Measurements from ENCODE around the gene TCEA2. TPM values are rescaled to one million over a fixed set of nuclear protein-coding genes. Genes with fewer than 3 reads are reported as not detected.

TCEA2 gene
- total RNA-seq, 1 experiment from 2014 or later, result 38.5 TPM

DNA sequence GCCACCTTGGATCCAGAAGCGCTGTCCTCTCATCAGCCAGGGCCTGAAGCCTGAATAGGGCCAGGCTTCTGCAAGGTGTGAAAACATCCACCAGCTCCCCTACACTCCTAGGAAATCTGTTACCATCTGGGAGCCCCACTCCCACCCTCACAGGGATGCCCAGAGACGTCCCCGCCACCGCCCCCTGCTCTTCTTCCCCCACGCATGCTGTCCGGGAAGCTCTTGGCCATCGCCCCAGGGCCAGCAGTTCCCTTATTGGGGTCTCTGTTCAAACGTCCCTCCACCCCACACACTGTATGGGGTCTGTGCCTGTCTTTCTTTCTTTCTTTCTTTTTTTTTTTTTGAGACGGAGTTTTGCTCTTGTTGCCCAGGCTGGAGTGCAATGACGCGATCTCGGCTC, 12.6 kb downstream of the TCEA2 start:
- in situ Hi-C loops (cut with HindIII; ENCODE audit: low pct_unique_long_range_greater_than_20kb, low sequenced_read_pairs), result no loop called here
- no peak for TF ChIP-seq POLR2AphosphoS5 (IDR thresholded peaks at IDR 0.05; ENCODE audit: low read depth, low read length)
- no peak for TF ChIP-seq SIN3A (IDR thresholded peaks at IDR 0.05; ENCODE audit: borderline replicate concordance, insufficient read depth, low read depth, low read length)
- TF ChIP-seq REST (IDR thresholded peaks at IDR 0.05; ENCODE audit: insufficient read depth in 1 of 2, low read depth in 2 of 2, low read length in 1 of 2), result no peak
- TF ChIP-seq, protein P1, sequence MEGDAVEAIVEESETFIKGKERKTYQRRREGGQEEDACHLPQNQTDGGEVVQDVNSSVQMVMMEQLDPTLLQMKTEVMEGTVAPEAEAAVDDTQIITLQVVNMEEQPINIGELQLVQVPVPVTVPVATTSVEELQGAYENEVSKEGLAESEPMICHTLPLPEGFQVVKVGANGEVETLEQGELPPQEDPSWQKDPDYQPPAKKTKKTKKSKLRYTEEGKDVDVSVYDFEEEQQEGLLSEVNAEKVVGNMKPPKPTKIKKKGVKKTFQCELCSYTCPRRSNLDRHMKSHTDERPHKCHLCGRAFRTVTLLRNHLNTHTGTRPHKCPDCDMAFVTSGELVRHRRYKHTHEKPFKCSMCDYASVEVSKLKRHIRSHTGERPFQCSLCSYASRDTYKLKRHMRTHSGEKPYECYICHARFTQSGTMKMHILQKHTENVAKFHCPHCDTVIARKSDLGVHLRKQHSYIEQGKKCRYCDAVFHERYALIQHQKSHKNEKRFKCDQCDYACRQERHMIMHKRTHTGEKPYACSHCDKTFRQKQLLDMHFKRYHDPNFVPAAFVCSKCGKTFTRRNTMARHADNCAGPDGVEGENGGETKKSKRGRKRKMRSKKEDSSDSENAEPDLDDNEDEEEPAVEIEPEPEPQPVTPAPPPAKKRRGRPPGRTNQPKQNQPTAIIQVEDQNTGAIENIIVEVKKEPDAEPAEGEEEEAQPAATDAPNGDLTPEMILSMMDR (IDR thresholded peaks at IDR 0.05), result no peak
- TF ChIP-seq TCF7L2 (IDR thresholded peaks at IDR 0.05; ENCODE audit: low read depth, low read length), result no peak
- no peaks in the 10 kb centered on the region for H3K27me3 ChIP-seq (ENCODE audit: control insufficient read depth, insufficient read depth, low read length)
- no peak for ATAC-seq
- no peak for DNase-seq (ENCODE audit: low read depth, low spot score)
- CTCF ChIA-PET, result no interaction called here
- H3K4me3 ChIP-seq (ENCODE audit: low read depth in 2 of 2, low read length in 2 of 2), result no peak overlapping the region
- H3K36me3 ChIP-seq (ENCODE audit: control insufficient read depth, insufficient read depth, low read length), result no peaks in the 10 kb centered on the region
- POLR2A ChIA-PET, result no interaction called here
- no peaks in the 10 kb centered on the region for H3K9me3 ChIP-seq (ENCODE audit: control insufficient read depth, insufficient read depth, low read depth, low read length)
- H3K27ac ChIP-seq (ENCODE audit: low read length), result no peak overlapping the region
- intact Hi-C loops (cut with micrococcal nuclease; ENCODE audit: unreplicated experiment), result no loop called here
- BruUV-seq (replicated peaks), result no TSS peak
- H3K4me1 ChIP-seq (ENCODE audit: control insufficient read depth, insufficient read depth, low read length), result peaks cover 15% of the 10 kb centered on the region

- BruUV-seq (replicated peaks), result no TSS peak
- DNase-seq (ENCODE audit: low read depth, low spot score) (no peak), ATAC-seq (no peak)
- TF ChIP-seq REST (IDR thresholded peaks at IDR 0.05; ENCODE audit: insufficient read depth in 1 of 2, low read depth in 2 of 2, low read length in 1 of 2), result no peak
- TF ChIP-seq POLR2AphosphoS5 (IDR thresholded peaks at IDR 0.05; ENCODE audit: low read depth, low read length), result no peak
- no peak for TF ChIP-seq SIN3A (IDR thresholded peaks at IDR 0.05; ENCODE audit: borderline replicate concordance, insufficient read depth, low read depth, low read length)
- Histone ChIP-seq H3K36me3 (ENCODE audit: control insufficient read depth, insufficient read depth, low read length) (no peaks in the 10 kb centered on the region), H3K4me3 (ENCODE audit: low read depth in 2 of 2, low read length in 2 of 2) (no peak overlapping the region), H3K27ac (ENCODE audit: low read length) (no peak overlapping the region), H3K9me3 (ENCODE audit: control insufficient read depth, insufficient read depth, low read depth, low read length) (no peaks in the 10 kb centered on the region), H3K27me3 (ENCODE audit: control insufficient read depth, insufficient read depth, low read length) (no peaks in the 10 kb centered on the region), H3K4me1 (ENCODE audit: control insufficient read depth, insufficient read depth, low read length) (peaks cover 18% of the 10 kb centered on the region)
- in situ Hi-C loops (cut with HindIII; ENCODE audit: low pct_unique_long_range_greater_than_20kb, low sequenced_read_pairs), result no loop called here
- ChIA-PET POLR2A (no interaction called here), CTCF (no interaction called here)
- intact Hi-C loops (cut with micrococcal nuclease; ENCODE audit: unreplicated experiment), result no loop called here
These were observed 13.3 kb downstream of the TCEA2 start for GRCh38 chr20:64076061-64076997.

Measured in Panc1 (cell line).